Fibroblast of upper back skin (primary cell): Measurements from ENCODE around the gene OR13D1.
"Not testable (repeated sequence)": the region's sequence is repeated elsewhere in the genome, so short reads cannot be mapped to it uniquely, and the experiment has no call there.

Experiments
- DNase-seq: peaks from one replicate; pipeline ENCODE4 v3.0.0-alpha.2; 2013

The OR13D1 gene, protein sequence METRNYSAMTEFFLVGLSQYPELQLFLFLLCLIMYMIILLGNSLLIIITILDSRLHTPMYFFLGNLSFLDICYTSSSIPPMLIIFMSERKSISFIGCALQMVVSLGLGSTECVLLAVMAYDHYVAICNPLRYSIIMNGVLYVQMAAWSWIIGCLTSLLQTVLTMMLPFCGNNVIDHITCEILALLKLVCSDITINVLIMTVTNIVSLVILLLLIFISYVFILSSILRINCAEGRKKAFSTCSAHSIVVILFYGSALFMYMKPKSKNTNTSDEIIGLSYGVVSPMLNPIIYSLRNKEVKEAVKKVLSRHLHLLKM

DNA sequence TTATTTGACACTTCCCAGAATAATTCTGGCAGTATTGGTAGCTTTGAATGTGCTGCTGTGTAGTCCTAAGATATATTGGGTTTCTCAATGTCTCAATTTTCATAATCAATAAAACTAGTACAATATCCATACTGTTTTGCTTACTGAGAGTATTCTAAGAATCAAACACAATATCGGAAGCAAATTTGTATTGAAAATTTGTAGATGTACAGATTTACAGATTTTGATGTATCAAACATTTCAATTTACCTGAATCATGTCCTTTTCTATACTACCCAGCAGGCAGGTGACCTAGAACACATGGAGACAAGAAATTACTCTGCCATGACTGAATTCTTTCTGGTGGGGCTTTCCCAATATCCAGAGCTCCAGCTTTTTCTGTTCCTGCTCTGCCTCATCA, at the start of gene OR13D1:
Gene OR13D1, plus strand, starts transcription at position 301 of the 400 bp plus-strand sequence. Its CDS starts 0 bp downstream, at position 301.
- no peak for DNase-seq

DNA sequence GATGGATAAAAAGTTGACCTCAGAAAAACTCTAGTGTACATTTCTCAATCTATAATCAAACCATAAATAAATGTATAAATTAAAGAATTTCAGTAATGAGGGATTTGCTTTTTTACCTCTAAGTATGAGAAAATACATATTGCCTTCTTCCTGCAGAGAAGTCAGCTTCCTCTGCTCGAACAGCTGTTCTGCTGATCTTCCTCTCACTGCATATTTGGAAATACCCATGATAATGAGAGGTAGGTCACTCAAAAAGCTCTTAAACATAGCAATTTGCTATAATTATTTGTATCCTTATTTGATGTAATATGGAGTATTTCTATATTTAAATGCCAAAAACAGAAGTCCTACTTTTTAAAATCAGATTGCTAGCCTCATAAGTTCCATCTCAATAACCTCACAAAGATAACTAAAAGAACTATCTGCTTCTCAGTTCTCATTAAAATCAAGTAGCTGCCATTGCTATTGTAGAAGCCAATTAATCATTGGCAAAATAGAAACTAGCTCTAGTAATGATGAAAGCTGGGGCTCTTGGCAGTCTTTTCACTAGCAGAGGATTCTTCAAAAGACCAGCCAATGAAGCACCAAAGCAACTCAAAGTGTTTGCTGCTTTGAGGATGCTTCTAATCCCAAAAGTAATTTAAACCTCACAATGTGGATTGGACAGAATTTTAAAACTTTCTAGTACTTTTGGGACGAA, 35.7 kb upstream of the OR13D1 start:
- no peak for DNase-seq

DNA sequence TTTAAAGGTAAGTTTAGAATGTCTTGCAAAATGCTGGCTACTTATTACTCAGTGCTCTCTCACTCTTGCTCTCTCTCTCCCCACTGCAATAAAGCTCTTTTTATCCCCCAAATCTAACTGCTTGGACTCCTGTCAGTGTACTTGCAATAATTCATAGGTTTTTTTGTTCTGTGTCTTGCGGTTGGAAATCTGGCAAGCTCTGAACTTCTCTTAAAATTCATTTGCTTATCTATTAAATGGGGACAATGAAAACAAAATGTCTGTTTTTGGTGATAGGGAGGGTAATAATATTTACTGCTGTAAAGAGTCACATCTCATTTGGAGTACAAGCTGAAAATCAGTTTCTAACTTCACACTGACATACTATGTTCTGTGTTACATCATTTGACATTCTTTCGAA, 18.7 kb upstream of the OR13D1 start:
- peak; percentile 41 for DNase-seq

DNA sequence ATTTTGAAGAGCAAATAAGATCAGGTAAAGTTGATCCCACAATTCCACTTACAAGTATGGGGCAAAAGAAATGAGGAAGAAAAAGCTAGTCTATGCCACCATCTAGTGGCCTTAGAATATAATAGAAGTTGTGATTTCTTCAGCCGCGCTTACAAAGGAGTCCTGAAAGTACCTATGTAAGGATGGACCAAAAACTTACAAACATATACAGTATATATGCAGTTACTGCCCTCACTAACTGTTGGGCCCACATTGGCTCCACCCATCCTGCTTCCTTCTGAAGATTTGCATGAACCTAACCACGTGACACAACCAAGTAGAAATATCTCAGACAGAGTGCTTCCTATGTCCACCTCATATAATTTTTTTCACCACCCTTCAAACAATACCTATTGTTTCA, 11.7 kb upstream of the OR13D1 start:
- peak; percentile 65 for DNase-seq

DNA sequence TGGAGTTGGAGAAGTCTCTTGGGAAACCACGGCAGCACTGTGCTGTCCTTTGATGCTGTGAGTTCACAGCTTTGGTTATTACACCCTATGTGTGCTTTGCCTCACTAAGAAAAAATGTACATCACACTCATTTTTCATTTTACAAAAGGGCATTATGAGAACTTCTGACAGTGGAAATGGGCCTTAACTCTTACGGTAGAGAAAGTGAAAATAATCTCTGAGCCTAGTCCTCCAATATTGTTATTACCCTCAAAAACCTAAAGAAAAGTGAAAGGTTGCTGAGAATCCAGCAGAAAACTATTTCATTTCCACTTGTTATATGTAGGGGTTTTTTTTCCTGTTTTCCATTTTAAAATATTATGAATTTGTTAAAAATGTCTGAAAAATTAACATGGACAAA, 8.2 kb upstream of the OR13D1 start:
- DNase-seq: no peak

DNA sequence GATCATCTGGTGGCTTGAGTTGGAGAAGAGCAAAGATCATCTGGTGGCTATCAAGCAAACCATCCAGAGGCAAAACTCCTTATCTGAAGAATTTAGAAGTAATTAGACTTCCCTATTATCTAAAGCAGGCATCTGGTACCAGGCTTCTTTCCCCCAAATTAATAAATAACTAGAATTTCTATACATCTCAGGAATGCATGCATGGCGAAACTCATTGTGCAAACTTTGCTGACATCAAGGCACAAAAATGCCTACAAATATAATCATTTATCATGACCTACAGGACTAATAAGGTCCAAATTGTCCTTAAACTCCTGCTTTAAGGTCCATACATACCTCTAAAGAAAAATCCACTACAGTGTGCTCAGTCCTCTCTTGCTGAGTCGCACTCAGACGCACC, 6.0 kb downstream of the OR13D1 start:
- no peak for DNase-seq

DNA sequence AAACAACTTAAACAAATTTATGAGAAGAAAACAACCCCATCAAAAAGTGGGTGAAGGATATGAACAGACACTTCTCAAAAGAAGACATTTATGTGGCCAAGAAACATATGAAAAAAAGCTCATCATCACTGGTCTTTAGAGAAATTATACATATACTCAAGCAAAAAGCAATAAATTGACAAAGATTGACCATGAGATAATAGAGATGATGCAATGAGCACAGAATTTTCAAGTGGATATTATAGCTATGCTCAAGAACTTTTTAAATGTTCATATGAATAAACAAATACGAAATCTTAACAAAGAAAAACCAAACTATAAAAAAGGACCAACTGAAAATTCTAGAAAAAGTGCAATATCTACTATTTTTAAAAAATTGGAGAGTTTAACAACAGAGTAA, 14.4 kb downstream of the OR13D1 start:
- DNase-seq: not testable (repeated sequence)

DNA sequence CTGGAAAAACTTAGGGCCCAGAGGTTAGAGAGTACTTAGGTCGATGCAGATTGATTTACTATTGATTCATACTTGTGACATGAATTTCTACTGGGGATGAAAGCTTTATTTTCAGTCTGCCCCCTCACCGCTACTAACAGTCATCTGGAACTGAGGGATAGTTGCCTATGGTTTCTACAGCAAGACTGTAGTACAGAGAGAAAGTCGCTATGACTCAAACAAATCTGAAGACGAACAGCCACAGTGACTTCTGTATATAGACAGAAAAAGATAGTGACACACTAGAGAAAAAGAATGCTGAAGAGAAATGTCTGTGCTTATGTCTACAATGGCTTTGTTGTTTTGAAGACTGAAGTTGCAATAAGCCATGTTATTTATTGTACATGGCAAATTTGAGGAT, 17.3 kb downstream of the OR13D1 start:
- no peak for DNase-seq

DNA sequence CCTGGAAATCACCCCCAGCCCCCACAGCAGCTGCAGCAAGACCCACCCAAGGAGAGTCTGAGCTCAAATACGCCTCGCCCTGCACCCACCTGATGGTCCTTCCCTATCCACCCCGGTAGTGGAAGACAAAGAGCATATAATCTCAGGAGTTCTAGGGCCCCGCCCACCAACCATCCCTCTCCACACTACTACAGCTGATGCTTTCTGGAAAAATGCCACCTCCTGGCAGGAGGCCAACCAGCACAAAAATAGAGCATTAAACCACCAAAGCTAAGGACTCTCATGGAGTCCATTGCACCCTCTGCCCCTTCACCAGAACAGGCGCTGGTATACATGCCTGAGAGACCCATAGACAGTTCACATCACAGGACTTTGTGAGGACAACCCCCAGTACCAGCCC, 30.7 kb downstream of the OR13D1 start:
- DNase-seq: no peak

DNA sequence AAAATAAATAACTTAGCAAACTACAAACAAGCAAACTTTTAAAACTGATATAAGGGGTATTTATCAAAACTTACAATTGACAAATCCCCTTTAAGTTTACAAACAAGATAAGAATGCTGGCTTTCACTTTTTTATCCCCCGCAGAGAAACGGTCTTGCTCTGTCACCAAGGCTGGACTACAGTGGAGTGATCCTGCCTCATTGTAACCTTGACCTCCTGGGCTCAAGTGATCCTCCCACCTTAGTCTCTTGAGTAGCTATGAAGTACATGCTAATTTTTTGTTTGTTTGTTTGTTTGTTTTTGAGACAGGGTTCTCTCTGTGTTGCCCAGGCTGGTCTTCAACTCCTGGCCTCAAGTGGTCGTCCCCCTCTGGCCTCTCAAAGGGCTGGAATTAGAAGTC, 44.1 kb downstream of the OR13D1 start:
- no peak for DNase-seq

DNA sequence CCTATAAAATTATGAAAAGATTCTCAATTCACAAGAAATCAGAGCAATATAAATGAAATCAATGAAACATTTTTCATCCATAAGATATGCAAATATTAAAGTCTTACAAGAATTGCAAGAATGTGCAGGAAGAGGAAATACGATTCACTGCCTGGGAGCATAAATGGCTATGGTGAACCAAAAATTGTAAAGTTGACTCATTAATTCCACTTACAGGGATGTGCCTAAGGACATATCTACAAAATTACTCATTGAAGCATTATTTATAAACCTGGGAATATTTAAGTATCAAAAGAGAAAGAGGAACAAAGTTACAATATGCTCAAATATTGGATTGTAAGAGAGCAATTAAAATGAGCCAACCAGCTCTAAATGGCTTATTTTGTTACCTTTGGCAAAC, 46.3 kb downstream of the OR13D1 start:
- peak; percentile 78 for DNase-seq

DNA sequence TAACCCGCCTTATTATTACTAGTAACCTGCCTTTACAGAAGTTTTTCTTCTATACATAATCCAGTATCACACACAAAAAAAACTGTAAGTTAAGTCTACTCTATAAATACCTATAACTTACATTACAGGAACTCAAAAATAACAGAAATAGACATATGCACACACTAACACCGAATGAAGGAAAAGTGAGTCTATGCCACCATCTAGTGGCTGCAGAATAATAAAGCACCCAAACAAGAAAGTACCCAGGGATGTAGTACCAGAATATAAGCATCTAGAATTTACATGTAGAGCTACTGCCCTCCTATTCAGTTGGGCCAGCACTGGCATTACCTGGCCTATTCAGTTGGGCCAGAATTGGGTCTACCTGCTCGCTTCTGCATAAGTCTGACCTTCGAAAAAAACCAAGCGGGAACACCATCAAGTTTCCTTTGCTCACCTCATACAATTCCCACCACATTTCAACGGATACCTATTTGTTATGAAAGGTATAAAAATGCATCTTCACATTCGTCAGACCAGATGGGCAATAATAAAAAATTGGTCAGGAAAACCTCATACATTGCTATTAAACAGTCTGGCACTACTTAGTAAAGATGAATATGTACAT, 49.2 kb downstream of the OR13D1 start:
- peak; percentile 77 for DNase-seq
